GM12864 (cell line): ENCODE results near the gene ZNF519.
A peak's percentile ranks its signal among the peaks of the same experiment; 100 is the strongest.

Experiments used
- DNase-seq: peaks from one replicate; pipeline ENCODE4 v3.0.0-alpha.2; 2011; ENCODE audit warnings: low read depth
- H3K4me3 ChIP-seq: 2 replicates; pipeline ENCODE4 v1.5.1; 2011; ENCODE audit warnings: mild to moderate bottlenecking, low read depth, low read length, control low read depth
- CTCF ChIP-seq: IDR thresholded peaks from 2 replicates; pipeline ENCODE4 v1.5.1; 2011; ENCODE audit warnings: low read depth, mild to moderate bottlenecking, moderate library complexity, low read length, control low read depth, inconsistent platforms; ENCODE audit errors: missing control alignments

Gene ZNF519

DNA sequence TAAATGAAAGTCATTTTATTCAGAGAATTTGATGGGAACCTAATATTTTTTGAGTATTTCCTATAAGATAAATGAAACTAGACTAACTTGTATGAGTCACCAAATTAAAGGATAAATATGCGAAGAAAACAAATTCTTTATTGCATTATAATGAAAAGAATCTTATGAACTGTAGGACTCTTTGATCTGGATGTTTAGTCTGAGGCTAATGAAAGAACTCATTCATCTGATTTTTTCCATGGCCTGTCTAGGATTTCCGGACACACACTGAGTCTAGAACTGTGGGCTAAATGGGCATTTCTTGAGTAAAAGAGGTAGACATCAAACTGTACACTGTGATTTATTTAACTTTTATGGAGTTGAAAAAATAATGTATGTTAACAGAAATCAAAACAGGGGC lies 43.0 kb downstream of the ZNF519 start:
- no peak for DNase-seq
- no peak for TF ChIP-seq CTCF
- H3K4me3 ChIP-seq: no peak overlapping the region

- TF ChIP-seq CTCF: peak; percentile 67
- H3K4me3 ChIP-seq: no peak overlapping the region
- DNase-seq: peak; percentile 10
Observed at GRCh38 chr18:14086458-14087231, 45.6 kb downstream of the ZNF519 start.

DNA sequence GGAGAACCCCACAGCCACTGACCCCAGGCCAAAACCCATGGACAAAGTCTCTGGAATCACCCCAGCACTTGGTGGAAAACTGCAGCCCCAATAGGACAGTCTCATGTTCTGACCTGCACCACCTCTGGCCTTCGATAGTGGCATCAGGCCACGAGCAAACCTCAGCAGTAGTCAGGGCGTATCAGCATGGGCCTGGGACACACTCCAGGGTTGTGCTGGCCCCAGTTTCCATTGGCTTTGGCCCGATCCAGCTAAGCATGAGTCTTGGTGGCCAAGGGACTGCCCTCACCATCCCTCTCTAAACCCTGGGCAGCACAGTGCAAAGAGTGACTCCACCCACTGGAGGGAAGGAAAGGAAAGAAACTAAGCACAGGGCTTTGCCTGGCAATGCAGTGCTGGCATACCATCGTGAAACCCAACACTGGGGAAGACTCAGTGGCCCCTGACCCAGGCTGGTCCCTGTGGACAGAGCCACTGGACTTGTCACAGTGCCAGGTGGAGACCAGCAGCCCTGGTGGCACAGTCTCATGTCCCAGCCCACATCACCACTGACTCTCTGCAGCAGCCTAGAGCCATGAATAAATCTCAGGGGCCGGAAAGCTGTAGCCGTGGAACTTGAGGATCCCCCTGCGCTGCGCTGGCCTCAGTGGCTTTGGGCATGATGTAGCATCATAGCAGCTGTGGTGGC lies 46.3 kb downstream of the ZNF519 start:
- TF ChIP-seq CTCF: no peak
- DNase-seq: no peak
- H3K4me3 ChIP-seq: no peak overlapping the region

- no peak overlapping the region for H3K4me3 ChIP-seq
- no peak for DNase-seq
- peak; percentile 22 for TF ChIP-seq CTCF
Observed at GRCh38 chr18:14075196-14075595, 57.0 kb downstream of the ZNF519 start.

DNA sequence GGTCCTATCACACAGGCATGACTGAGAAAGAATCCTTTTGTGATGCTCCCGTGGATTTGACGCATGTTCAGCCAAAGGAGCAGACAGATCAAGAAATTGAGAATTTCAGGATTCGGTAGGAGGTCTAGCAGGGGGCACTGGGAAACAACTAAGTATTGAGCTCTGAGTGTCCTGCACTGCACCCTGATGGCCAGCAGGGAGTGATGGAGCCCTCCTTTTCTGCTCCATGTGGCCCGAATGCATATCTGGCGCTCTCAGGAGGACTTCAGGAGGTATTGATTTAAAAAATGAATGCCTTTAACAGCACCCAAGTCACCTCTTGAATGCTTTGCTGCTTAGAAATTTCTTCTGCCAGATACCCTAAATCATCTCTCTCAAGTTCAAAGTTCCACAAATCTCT lies 58.0 kb downstream of the ZNF519 start:
- TF ChIP-seq CTCF: peak; percentile 18
- DNase-seq: no peak
- no peak overlapping the region for H3K4me3 ChIP-seq

- no peak overlapping the region for H3K4me3 ChIP-seq
- no peak for DNase-seq
- no peak for TF ChIP-seq CTCF
Observed at GRCh38 chr18:14053661-14054060, 78.6 kb downstream of the ZNF519 start.
